Measurements from ENCODE around the gene TXNL1. TPM values are rescaled to one million over a fixed set of nuclear protein-coding genes. Genes with fewer than 3 reads are reported as not detected.

The TXNL1 gene
- total and polyA plus RNA-seq, 4 donors, result 36.4 to 49.6 (median 44.4) TPM

- H3K36me3 ChIP-seq (ENCODE audit: control insufficient read depth in 1 of 2, insufficient read depth in 2 of 2, low read length in 1 of 2), result no peaks in the 10 kb centered on the region
- DNase-seq, result no peak
- H3K9me3 ChIP-seq (ENCODE audit: control insufficient read depth, low read length), result no peaks in the 10 kb centered on the region
- WGBS, 2 donors, result 87 to 92% methylated on average over 3 of the region's 3 CpGs
- H3K4me1 ChIP-seq (ENCODE audit: control insufficient read depth in 1 of 2, insufficient read depth in 2 of 2, low read length in 2 of 2), result peaks cover 2 to 4% of the 10 kb centered on the region in 2 donors
- H3K27me3 ChIP-seq (ENCODE audit: control insufficient read depth in 1 of 2, insufficient read depth in 2 of 2, low read length in 1 of 2), result no peaks in the 10 kb centered on the region
- H3K27ac ChIP-seq (ENCODE audit: low read depth in 1 of 2, low read length in 2 of 2), result no peak overlapping the region
- no peak overlapping the region for H3K4me3 ChIP-seq (ENCODE audit: low read length in 2 of 2)
- intact Hi-C loops (cut with DNase I), result loop anchor here (5.0 to 10.0 kb wide), 3 partner anchors 784 to 1336 kb away; no protein-coding TSS in a partner anchor
- no peak for ATAC-seq (ENCODE audit: low FRiP score)
Observed at GRCh38 chr18:56570978-56571377, 67.4 kb downstream of the TXNL1 start.

GRCh38 chr18:56569416-56569815, 69.0 kb downstream of the TXNL1 start:
- Histone ChIP-seq H3K4me1 (ENCODE audit: control insufficient read depth in 1 of 2, insufficient read depth in 2 of 2, low read length in 2 of 2) (no peaks in the 10 kb centered on the region), H3K4me3 (ENCODE audit: low read length in 2 of 2) (no peak overlapping the region), H3K36me3 (ENCODE audit: control insufficient read depth in 1 of 2, insufficient read depth in 2 of 2, low read length in 1 of 2) (no peaks in the 10 kb centered on the region), H3K9me3 (ENCODE audit: control insufficient read depth, low read length) (no peaks in the 10 kb centered on the region), H3K27me3 (ENCODE audit: control insufficient read depth in 1 of 2, insufficient read depth in 2 of 2, low read length in 1 of 2) (no peaks in the 10 kb centered on the region), H3K27ac (ENCODE audit: low read depth in 1 of 2, low read length in 2 of 2) (no peak overlapping the region)
- intact Hi-C loops (cut with DNase I), result no loop called here
- WGBS, 2 donors, result 69 to 72% methylated on average over 1 of the region's 1 CpG
- no peak for DNase-seq
- no peak for ATAC-seq (ENCODE audit: low FRiP score)

- intact Hi-C loops (cut with DNase I), result no loop called here
- Histone ChIP-seq H3K27me3 (ENCODE audit: control insufficient read depth in 1 of 2, insufficient read depth in 2 of 2, low read length in 1 of 2) (no peaks in the 10 kb centered on the region), H3K36me3 (ENCODE audit: control insufficient read depth in 1 of 2, insufficient read depth in 2 of 2, low read length in 1 of 2) (no peaks in the 10 kb centered on the region), H3K4me1 (ENCODE audit: control insufficient read depth in 1 of 2, insufficient read depth in 2 of 2, low read length in 2 of 2) (no peaks in the 10 kb centered on the region), H3K9me3 (ENCODE audit: control insufficient read depth, low read length) (no peaks in the 10 kb centered on the region), H3K4me3 (ENCODE audit: low read length in 2 of 2) (no peak overlapping the region), H3K27ac (ENCODE audit: low read depth in 1 of 2, low read length in 2 of 2) (no peak overlapping the region)
- DNase-seq (no peak), ATAC-seq (ENCODE audit: low FRiP score) (no peak)
- WGBS, 2 donors, result 87 to 89% methylated on average over 4 of the region's 4 CpGs
Observed at GRCh38 chr18:56568986-56569385, 69.4 kb downstream of the TXNL1 start.

- no peak for DNase-seq
- intact Hi-C loops (cut with DNase I), result no loop called here
- H3K27me3 ChIP-seq (ENCODE audit: control insufficient read depth in 1 of 2, insufficient read depth in 2 of 2, low read length in 1 of 2), result no peaks in the 10 kb centered on the region
- H3K4me3 ChIP-seq (ENCODE audit: low read length in 2 of 2), result no peak overlapping the region
- ATAC-seq (ENCODE audit: low FRiP score), result no peak
- WGBS, 2 donors, result 64 to 66% methylated on average over 5 of the region's 5 CpGs
- H3K27ac ChIP-seq (ENCODE audit: low read depth in 1 of 2, low read length in 2 of 2), result no peak overlapping the region
- no peaks in the 10 kb centered on the region for H3K9me3 ChIP-seq (ENCODE audit: control insufficient read depth, low read length)
- no peaks in the 10 kb centered on the region for H3K36me3 ChIP-seq (ENCODE audit: control insufficient read depth in 1 of 2, insufficient read depth in 2 of 2, low read length in 1 of 2)
- no peaks in the 10 kb centered on the region for H3K4me1 ChIP-seq (ENCODE audit: control insufficient read depth in 1 of 2, insufficient read depth in 2 of 2, low read length in 2 of 2)
Observed at GRCh38 chr18:56565551-56566345, 72.6 kb downstream of the TXNL1 start.

GRCh38 chr18:56565046-56565445, 73.3 kb downstream of the TXNL1 start:
- Histone ChIP-seq H3K9me3 (ENCODE audit: control insufficient read depth, low read length) (no peaks in the 10 kb centered on the region), H3K4me1 (ENCODE audit: control insufficient read depth in 1 of 2, insufficient read depth in 2 of 2, low read length in 2 of 2) (no peaks in the 10 kb centered on the region), H3K27me3 (ENCODE audit: control insufficient read depth in 1 of 2, insufficient read depth in 2 of 2, low read length in 1 of 2) (no peaks in the 10 kb centered on the region), H3K36me3 (ENCODE audit: control insufficient read depth in 1 of 2, insufficient read depth in 2 of 2, low read length in 1 of 2) (no peaks in the 10 kb centered on the region), H3K4me3 (ENCODE audit: low read length in 2 of 2) (no peak overlapping the region), H3K27ac (ENCODE audit: low read depth in 1 of 2, low read length in 2 of 2) (no peak overlapping the region)
- DNase-seq, result no peak
- intact Hi-C loops (cut with DNase I), result no loop called here
- WGBS, 2 donors, result 82 to 88% methylated on average over 6 of the region's 6 CpGs
- no peak for ATAC-seq (ENCODE audit: low FRiP score)

- intact Hi-C loops (cut with DNase I), result no loop called here
- Histone ChIP-seq H3K36me3 (ENCODE audit: control insufficient read depth in 1 of 2, insufficient read depth in 2 of 2, low read length in 1 of 2) (no peaks in the 10 kb centered on the region), H3K4me1 (ENCODE audit: control insufficient read depth in 1 of 2, insufficient read depth in 2 of 2, low read length in 2 of 2) (no peaks in the 10 kb centered on the region), H3K27ac (ENCODE audit: low read depth in 1 of 2, low read length in 2 of 2) (no peak overlapping the region), H3K4me3 (ENCODE audit: low read length in 2 of 2) (no peak overlapping the region), H3K9me3 (ENCODE audit: control insufficient read depth, low read length) (no peaks in the 10 kb centered on the region), H3K27me3 (ENCODE audit: control insufficient read depth in 1 of 2, insufficient read depth in 2 of 2, low read length in 1 of 2) (no peaks in the 10 kb centered on the region)
- 78 to 83% methylated on average over 7 of the region's 7 CpGs for WGBS, 2 donors
- DNase-seq, result no peak
- no peak for ATAC-seq (ENCODE audit: low FRiP score)
Observed at GRCh38 chr18:56563568-56563967, 74.8 kb downstream of the TXNL1 start.

- intact Hi-C loops (cut with DNase I), result no loop called here
- Histone ChIP-seq H3K27ac (ENCODE audit: low read depth in 1 of 2, low read length in 2 of 2) (no peak overlapping the region), H3K9me3 (ENCODE audit: control insufficient read depth, low read length) (no peaks in the 10 kb centered on the region), H3K27me3 (ENCODE audit: control insufficient read depth in 1 of 2, insufficient read depth in 2 of 2, low read length in 1 of 2) (no peaks in the 10 kb centered on the region), H3K4me3 (ENCODE audit: low read length in 2 of 2) (no peak overlapping the region), H3K4me1 (ENCODE audit: control insufficient read depth in 1 of 2, insufficient read depth in 2 of 2, low read length in 2 of 2) (no peaks in the 10 kb centered on the region), H3K36me3 (ENCODE audit: control insufficient read depth in 1 of 2, insufficient read depth in 2 of 2, low read length in 1 of 2) (no peaks in the 10 kb centered on the region)
- DNase-seq (no peak), ATAC-seq (ENCODE audit: low FRiP score) (no peak)
- 79 to 85% methylated on average over 5 of the region's 5 CpGs for WGBS, 2 donors
Observed at GRCh38 chr18:56562479-56562878, 75.9 kb downstream of the TXNL1 start.

- ATAC-seq (ENCODE audit: low FRiP score) (no peak), DNase-seq (no peak)
- Histone ChIP-seq H3K36me3 (ENCODE audit: control insufficient read depth in 1 of 2, insufficient read depth in 2 of 2, low read length in 1 of 2) (no peaks in the 10 kb centered on the region), H3K4me3 (ENCODE audit: low read length in 2 of 2) (no peak overlapping the region), H3K27me3 (ENCODE audit: control insufficient read depth in 1 of 2, insufficient read depth in 2 of 2, low read length in 1 of 2) (no peaks in the 10 kb centered on the region), H3K4me1 (ENCODE audit: control insufficient read depth in 1 of 2, insufficient read depth in 2 of 2, low read length in 2 of 2) (no peaks in the 10 kb centered on the region), H3K9me3 (ENCODE audit: control insufficient read depth, low read length) (no peaks in the 10 kb centered on the region), H3K27ac (ENCODE audit: low read depth in 1 of 2, low read length in 2 of 2) (no peak overlapping the region)
- intact Hi-C loops (cut with DNase I), result no loop called here
- WGBS, 2 donors, result 81 to 88% methylated on average over 2 of the region's 2 CpGs
Observed at GRCh38 chr18:56560992-56561391, 77.4 kb downstream of the TXNL1 start.

GRCh38 chr18:56559044-56559443, 79.3 kb downstream of the TXNL1 start:
- Histone ChIP-seq H3K27ac (ENCODE audit: low read depth in 1 of 2, low read length in 2 of 2) (no peak overlapping the region), H3K27me3 (ENCODE audit: control insufficient read depth in 1 of 2, insufficient read depth in 2 of 2, low read length in 1 of 2) (no peaks in the 10 kb centered on the region), H3K4me1 (ENCODE audit: control insufficient read depth in 1 of 2, insufficient read depth in 2 of 2, low read length in 2 of 2) (no peaks in the 10 kb centered on the region), H3K9me3 (ENCODE audit: control insufficient read depth, low read length) (no peaks in the 10 kb centered on the region), H3K4me3 (ENCODE audit: low read length in 2 of 2) (no peak overlapping the region), H3K36me3 (ENCODE audit: control insufficient read depth in 1 of 2, insufficient read depth in 2 of 2, low read length in 1 of 2) (no peaks in the 10 kb centered on the region)
- DNase-seq (no peak), ATAC-seq (ENCODE audit: low FRiP score) (no peak)
- WGBS, 2 donors, result 84 to 89% methylated on average over 6 of the region's 6 CpGs
- intact Hi-C loops (cut with DNase I), result no loop called here
